ENCODE data around the gene CCDC57.

The CCDC57 gene

GRCh38 chr17:82059272-82060000 lies 153.2 kb downstream of the CCDC57 start:
- no peak overlapping the region for H3K4me3 ChIP-seq (ENCODE audit: low read depth, low read length)
- TF ChIP-seq, protein P1, sequence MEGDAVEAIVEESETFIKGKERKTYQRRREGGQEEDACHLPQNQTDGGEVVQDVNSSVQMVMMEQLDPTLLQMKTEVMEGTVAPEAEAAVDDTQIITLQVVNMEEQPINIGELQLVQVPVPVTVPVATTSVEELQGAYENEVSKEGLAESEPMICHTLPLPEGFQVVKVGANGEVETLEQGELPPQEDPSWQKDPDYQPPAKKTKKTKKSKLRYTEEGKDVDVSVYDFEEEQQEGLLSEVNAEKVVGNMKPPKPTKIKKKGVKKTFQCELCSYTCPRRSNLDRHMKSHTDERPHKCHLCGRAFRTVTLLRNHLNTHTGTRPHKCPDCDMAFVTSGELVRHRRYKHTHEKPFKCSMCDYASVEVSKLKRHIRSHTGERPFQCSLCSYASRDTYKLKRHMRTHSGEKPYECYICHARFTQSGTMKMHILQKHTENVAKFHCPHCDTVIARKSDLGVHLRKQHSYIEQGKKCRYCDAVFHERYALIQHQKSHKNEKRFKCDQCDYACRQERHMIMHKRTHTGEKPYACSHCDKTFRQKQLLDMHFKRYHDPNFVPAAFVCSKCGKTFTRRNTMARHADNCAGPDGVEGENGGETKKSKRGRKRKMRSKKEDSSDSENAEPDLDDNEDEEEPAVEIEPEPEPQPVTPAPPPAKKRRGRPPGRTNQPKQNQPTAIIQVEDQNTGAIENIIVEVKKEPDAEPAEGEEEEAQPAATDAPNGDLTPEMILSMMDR (conservative IDR thresholded peaks at IDR 0.05; ENCODE audit: low read depth, low read length), result no peak
- DNase-seq (ENCODE audit: low read depth), result no peak

DNA sequence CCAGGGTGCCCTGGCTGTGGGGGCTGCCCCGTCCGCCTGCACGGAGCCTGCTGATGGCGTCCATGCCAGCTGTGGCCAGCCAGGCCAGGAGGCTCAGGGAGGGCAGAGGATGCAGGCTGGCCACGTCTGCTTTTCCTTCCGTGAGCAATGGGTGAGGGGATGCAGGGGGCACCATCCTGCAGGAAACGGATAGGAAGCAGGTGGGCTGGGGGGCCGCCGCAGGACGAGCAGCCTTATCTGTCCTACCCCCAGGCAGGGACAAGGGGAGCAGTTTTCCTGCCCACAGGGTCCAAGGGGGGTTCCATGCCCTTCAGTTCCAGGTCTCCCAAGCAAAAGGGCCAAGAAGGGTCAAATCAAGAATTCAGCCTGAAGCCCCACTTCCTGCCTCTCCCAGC lies 153.8 kb downstream of the CCDC57 start:
- H3K4me3 ChIP-seq (ENCODE audit: low read depth, low read length), result no peak overlapping the region
- TF ChIP-seq, protein P1 (conservative IDR thresholded peaks at IDR 0.05; ENCODE audit: low read depth, low read length), result no peak
- DNase-seq (ENCODE audit: low read depth), result no peak

DNA sequence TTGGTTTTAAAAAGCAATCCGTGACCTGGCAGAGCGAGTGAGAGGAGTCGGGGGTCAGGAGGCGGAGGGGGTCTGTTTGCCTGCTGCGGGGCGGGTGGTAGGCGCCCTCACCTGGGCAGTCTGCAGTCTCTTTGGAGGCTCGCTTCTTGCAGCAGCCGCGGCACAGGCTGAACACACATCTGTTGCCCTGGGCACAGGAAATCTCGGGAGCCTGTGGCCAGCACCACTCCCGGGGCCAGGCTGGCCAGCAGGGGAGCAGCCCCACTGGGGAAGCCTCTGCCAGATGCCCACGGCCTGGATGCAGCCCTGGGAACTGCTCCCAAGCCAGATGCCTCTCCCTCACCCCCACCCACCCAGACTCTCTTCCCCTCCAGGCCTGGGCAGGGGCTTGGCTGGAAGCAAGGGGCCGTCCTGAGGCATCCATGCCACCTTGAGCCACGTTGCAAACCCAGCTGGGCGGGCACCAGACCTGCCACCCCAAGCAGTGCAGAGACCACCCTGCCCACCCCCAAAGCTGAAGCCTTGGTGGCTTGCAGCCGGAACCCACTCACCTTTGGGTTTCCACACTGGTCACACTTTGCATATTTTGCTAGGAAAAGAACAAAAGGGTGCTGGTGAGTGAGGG lies 154.3 kb downstream of the CCDC57 start:
- H3K4me3 ChIP-seq (ENCODE audit: low read depth, low read length), result no peak overlapping the region
- TF ChIP-seq, protein P1 (conservative IDR thresholded peaks at IDR 0.05; ENCODE audit: low read depth, low read length), result no peak
- no peak for DNase-seq (ENCODE audit: low read depth)

- no peak for DNase-seq (ENCODE audit: low read depth)
- TF ChIP-seq, protein P1 (conservative IDR thresholded peaks at IDR 0.05; ENCODE audit: low read depth, low read length), result no peak
- no peak overlapping the region for H3K4me3 ChIP-seq (ENCODE audit: low read depth, low read length)
These were observed 155.7 kb downstream of the CCDC57 start for GRCh38 chr17:82056729-82057621.

DNA sequence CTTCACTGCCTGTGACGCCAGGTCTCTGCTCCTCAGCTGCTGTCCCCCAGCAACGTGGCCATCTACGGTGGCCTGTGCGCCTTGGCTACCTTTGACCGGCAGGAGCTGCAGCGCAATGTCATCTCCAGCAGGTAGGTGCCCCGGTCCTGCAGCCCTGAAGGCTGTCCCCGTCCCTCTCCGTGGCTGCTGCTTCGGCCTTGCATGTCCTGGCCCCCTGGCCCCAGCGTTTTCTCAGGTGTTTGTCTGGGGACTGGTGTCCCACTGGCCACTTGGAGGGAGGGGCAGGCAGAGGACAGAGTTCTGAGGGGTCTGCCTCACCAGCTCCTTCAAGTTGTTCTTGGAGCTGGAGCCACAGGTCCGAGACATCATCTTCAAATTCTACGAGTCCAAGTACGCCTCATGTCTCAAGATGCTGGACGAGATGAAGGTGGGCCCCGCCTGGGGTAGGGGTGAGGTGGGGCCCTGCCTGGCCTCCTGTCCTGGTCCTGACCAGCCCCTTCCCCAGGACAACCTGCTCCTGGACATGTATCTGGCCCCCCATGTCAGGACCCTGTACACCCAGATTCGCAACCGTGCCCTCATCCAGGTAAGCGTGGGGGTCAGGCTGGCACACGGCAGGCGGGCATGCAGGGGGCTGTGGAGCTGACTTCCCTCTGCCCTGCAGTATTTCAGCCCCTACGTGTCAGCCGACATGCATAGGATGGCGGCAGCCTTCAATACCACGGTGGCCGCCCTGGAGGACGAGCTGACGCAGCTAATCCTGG lies 156.5 kb downstream of the CCDC57 start:
- DNase-seq (ENCODE audit: low read depth), result no peak
- TF ChIP-seq, protein P1 (conservative IDR thresholded peaks at IDR 0.05; ENCODE audit: low read depth, low read length), result no peak
- H3K4me3 ChIP-seq (ENCODE audit: low read depth, low read length), result no peak overlapping the region

Measured in choroid plexus epithelial cell (primary cell).